Spinal cord (tissue), 10 donors: Measurements from ENCODE around the gene CEP170. TPM values are rescaled to one million over a fixed set of nuclear protein-coding genes. Genes with fewer than 3 reads are reported as not detected.

ENCODE experiments used
- DNase-seq, 6 donors: peaks; one replicate each; pipeline versions ENCODE4 v3.0.0 to v3.0.0-alpha.2; 2013 to 2015; ENCODE audit warnings: low spot score in 6 of 6, low read depth in 4 of 6
- H3K27ac ChIP-seq: one replicate; pipeline ENCODE4 v1.5.1; 2013; ENCODE audit warnings: low read depth, low read length, control low read depth
- H3K27me3 ChIP-seq: one replicate; pipeline ENCODE4 v1.6.1; 2013; ENCODE audit warnings: low read length; ENCODE audit not compliant: control insufficient read depth, insufficient read depth
- H3K36me3 ChIP-seq: one replicate; pipeline ENCODE4 v1.6.1; 2013; ENCODE audit warnings: low read length; ENCODE audit not compliant: control insufficient read depth, insufficient read depth
- H3K4me1 ChIP-seq: one replicate; pipeline ENCODE4 v1.6.1; 2013; ENCODE audit warnings: low read length; ENCODE audit not compliant: control insufficient read depth, insufficient read depth
- H3K4me3 ChIP-seq: one replicate; pipeline ENCODE4 v1.5.1; 2013; ENCODE audit warnings: low read depth, low read length, control low read depth
- H3K9me3 ChIP-seq: one replicate; pipeline ENCODE4 v1.6.1; 2013; ENCODE audit warnings: low read length; ENCODE audit not compliant: control insufficient read depth, insufficient read depth
- WGBS: methylation state at CpG from one replicate; pipeline ENCODE4 v1.1.5; 2013; ENCODE audit warnings: missing lambda C conversion rate; ENCODE audit not compliant: insufficient coverage; 5-methylcytosine and 5-hydroxymethylcytosine counted together
- polyA plus RNA-seq, 2 donors: library from polyadenylated mRNA; unstranded; fragments of 120-200 nt; gene quantifications; one replicate each; pipeline ENCODE4 v1.2.1, GENCODE V29; 2013; ENCODE audit not compliant: insufficient read length in 2 of 2
- total RNA-seq, 2 donors: library from RNA; depleted of rRNA in 1 of 2; stranded (reverse); fragments of 120-200 nt in 1 of 2; fragments of >200 nt in 1 of 2; gene quantifications; one replicate each; pipeline versions ENCODE4 v1.2.3 to v1.2.4, GENCODE V29; 2013 to 2014
- donor health status: healthy.

Gene CEP170
- total and polyA plus RNA-seq, 4 donors, result 135 to 209 (median 152) TPM

DNA sequence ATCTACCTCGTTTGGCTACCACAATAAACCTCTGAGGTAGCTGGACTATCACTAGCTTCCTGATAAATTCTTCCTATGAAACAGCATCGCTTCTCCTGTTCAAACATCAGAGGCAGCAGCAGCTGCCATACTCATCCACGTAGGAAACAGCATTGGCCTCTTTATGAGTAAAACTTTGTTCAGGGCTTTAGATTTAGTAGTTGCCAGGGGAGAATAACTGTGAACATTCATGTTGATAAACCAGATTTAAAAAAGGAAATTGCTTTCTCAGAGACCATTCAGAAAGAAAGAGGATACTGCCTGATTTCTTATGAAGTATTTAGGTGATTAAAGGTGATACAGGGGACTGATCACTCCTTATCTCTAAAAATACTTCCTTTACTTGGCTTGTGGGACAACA lies 7.2 kb downstream of the CEP170 start:
- H3K27ac ChIP-seq, result no peak overlapping the region
- H3K9me3 ChIP-seq, result peaks cover 1% of the 10 kb centered on the region
- H3K4me3 ChIP-seq, result no peak overlapping the region
- H3K27me3 ChIP-seq, result no peaks in the 10 kb centered on the region
- 69% methylated on average over 2 of the region's 3 CpGs for WGBS
- no peaks in the 10 kb centered on the region for H3K4me1 ChIP-seq
- no peak for DNase-seq
- H3K36me3 ChIP-seq, result no peaks in the 10 kb centered on the region

DNA sequence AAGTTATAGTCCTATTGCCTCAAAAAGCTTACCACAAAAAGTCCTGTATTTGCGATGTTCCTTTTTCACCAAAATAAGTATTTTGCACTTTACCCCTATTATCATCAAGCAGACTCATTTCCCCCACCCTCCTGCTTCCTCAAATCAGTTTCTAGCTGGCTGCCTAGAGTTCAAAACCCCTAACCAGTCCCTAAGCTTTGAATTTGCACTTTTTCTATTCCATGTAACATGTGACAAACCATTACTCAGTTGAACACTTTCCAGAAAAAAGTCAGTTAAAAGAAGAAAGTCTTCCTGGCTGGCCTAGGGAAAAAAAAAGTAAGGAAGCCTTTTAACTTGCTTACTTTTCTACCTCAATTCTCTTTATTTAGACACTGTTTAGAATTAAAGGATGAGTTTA lies 8.2 kb downstream of the CEP170 start:
- no peak for DNase-seq
- Histone ChIP-seq H3K27ac (no peak overlapping the region), H3K4me3 (no peak overlapping the region), H3K27me3 (no peaks in the 10 kb centered on the region), H3K4me1 (no peaks in the 10 kb centered on the region), H3K36me3 (peaks cover 2% of the 10 kb centered on the region), H3K9me3 (peaks cover 1% of the 10 kb centered on the region)
- WGBS, result 100% methylated on average over 1 of the region's 1 CpG

GRCh38 chr1:243244432-243244841 lies 10.6 kb downstream of the CEP170 start:
- no peak overlapping the region for H3K4me3 ChIP-seq
- no peaks in the 10 kb centered on the region for H3K4me1 ChIP-seq
- 80% methylated on average over 4 of the region's 9 CpGs for WGBS
- peaks cover 2% of the 10 kb centered on the region for H3K36me3 ChIP-seq
- H3K9me3 ChIP-seq, result peaks cover 1% of the 10 kb centered on the region
- no peak overlapping the region for H3K27ac ChIP-seq
- no peak for DNase-seq
- H3K27me3 ChIP-seq, result no peaks in the 10 kb centered on the region

DNA sequence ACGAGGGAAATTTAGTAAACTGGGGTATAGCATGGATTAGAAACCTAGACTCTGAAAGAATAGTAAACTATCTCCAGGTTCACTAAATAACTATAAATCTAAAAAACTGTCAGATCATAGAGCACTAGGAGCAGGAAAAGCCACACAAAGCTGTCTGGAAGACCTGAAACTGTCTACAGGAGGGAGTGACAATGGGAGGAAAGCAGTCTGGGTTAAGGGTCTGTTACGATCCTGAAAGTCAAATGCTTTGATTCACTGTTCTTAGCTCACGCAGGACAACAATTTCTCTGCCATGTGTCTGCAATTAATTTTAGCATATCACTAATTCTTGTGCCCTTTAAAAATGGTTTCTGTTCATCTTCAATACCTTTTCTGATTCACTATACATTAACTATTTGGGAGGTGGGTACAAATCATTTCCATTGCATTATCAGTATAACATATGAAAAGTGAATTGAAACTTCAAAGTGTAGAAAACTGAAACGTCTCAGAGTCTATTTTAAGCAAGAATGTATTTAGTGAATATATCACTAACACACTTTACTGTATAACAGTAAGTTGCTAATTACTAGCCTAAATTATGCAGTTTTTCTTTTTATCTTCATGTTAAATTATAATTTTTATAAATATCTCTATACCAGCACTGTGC lies 18.4 kb downstream of the CEP170 start:
- peaks cover 1% of the 10 kb centered on the region for H3K9me3 ChIP-seq
- H3K36me3 ChIP-seq, result no peaks in the 10 kb centered on the region
- no peaks in the 10 kb centered on the region for H3K4me1 ChIP-seq
- no CpG with 5 or more reads among the region's 4 CpGs for WGBS
- DNase-seq, result no peak
- H3K27ac ChIP-seq, result no peak overlapping the region
- no peak overlapping the region for H3K4me3 ChIP-seq
- no peaks in the 10 kb centered on the region for H3K27me3 ChIP-seq

GRCh38 chr1:243234978-243235647 lies 20.0 kb downstream of the CEP170 start:
- H3K36me3 ChIP-seq, result no peaks in the 10 kb centered on the region
- H3K4me3 ChIP-seq, result no peak overlapping the region
- no peak overlapping the region for H3K27ac ChIP-seq
- no peaks in the 10 kb centered on the region for H3K4me1 ChIP-seq
- WGBS, result no CpG with 5 or more reads among the region's 4 CpGs
- H3K9me3 ChIP-seq, result peaks cover 8% of the 10 kb centered on the region
- no peaks in the 10 kb centered on the region for H3K27me3 ChIP-seq
- peak in 2 of 6 donors; percentile 20 to 50 for DNase-seq

- Histone ChIP-seq H3K27ac (no peak overlapping the region), H3K4me3 (no peak overlapping the region), H3K36me3 (no peaks in the 10 kb centered on the region), H3K27me3 (no peaks in the 10 kb centered on the region), H3K9me3 (peaks cover 8% of the 10 kb centered on the region), H3K4me1 (no peaks in the 10 kb centered on the region)
- no peak for DNase-seq
- WGBS, result 80% methylated on average over 1 of the region's 2 CpGs
Measured at GRCh38 chr1:243233908-243234307, 21.2 kb downstream of the CEP170 start.

GRCh38 chr1:243230914-243231313 lies 24.2 kb downstream of the CEP170 start:
- peaks cover 8% of the 10 kb centered on the region for H3K9me3 ChIP-seq
- H3K27ac ChIP-seq, result no peak overlapping the region
- peak in 2 of 6 donors; percentile 20 to 47 for DNase-seq
- no peak overlapping the region for H3K4me3 ChIP-seq
- H3K4me1 ChIP-seq, result no peaks in the 10 kb centered on the region
- no peaks in the 10 kb centered on the region for H3K36me3 ChIP-seq
- no peaks in the 10 kb centered on the region for H3K27me3 ChIP-seq

GRCh38 chr1:243229526-243229925 lies 25.6 kb downstream of the CEP170 start:
- Histone ChIP-seq H3K9me3 (peaks cover 8% of the 10 kb centered on the region), H3K36me3 (no peaks in the 10 kb centered on the region), H3K27me3 (no peaks in the 10 kb centered on the region), H3K4me1 (no peaks in the 10 kb centered on the region), H3K27ac (no peak overlapping the region), H3K4me3 (no peak overlapping the region)
- no peak for DNase-seq
- WGBS, result no CpG with 5 or more reads among the region's 1 CpG

DNA sequence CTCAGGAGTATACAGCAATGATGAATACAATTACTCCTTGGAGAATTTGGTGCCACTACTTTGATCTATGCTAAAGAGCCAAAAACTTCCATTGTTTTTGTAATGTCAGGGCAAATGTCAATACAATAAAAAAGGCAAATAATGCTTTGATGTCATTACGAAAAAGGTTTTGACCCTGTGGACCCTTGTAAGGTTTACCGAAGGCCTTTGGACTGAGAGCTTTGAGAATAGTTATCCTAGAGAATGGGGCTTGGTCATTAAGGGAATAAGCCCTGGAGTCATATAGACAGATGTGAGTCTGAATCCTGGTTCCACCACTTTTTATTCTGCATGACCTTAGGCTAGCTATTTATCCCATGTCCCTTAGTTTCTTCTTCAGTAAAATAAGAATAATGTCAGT lies 27.5 kb downstream of the CEP170 start:
- WGBS, result no CpG with 5 or more reads among the region's 2 CpGs
- no peak for DNase-seq
- Histone ChIP-seq H3K9me3 (peaks cover 8% of the 10 kb centered on the region), H3K4me1 (no peaks in the 10 kb centered on the region), H3K36me3 (no peaks in the 10 kb centered on the region), H3K27me3 (no peaks in the 10 kb centered on the region), H3K4me3 (no peak overlapping the region), H3K27ac (no peak overlapping the region)

DNA sequence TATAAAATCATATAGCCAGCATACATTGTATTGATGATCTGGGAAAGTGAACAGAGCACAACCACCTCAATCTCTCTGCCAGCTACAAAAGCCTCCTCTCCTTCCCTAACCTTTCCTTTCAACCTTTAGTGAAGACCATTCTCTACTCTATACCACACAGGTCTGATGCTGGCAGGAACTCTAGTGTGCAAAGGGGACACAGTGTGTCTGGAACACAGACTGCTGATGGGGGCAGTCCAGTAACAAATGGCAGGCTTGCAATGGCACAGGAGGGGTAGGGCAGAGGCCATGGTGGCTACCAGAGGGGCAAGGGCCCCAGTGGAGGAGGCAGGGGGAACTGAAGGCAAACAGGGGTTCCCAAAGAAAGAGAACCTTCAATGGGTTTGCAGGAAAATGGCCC lies 37.0 kb downstream of the CEP170 start:
- Histone ChIP-seq H3K4me3 (no peak overlapping the region), H3K36me3 (peaks cover 9% of the 10 kb centered on the region), H3K9me3 (no peaks in the 10 kb centered on the region), H3K27ac (no peak overlapping the region), H3K27me3 (no peaks in the 10 kb centered on the region), H3K4me1 (no peaks in the 10 kb centered on the region)
- no peak for DNase-seq
